Liver (tissue), 9 donors: ENCODE results near the gene SYNE4. TPM values are rescaled to one million over a fixed set of nuclear protein-coding genes. Genes with fewer than 3 reads are reported as not detected.
A peak's percentile ranks its signal among the peaks of the same experiment; 100 is the strongest.

ENCODE experiments used
- DNase-seq: peaks from one replicate; pipeline ENCODE4 v3.0.0-alpha.2; 2017; ENCODE audit warnings: low spot score
- H3K27ac ChIP-seq, 2 donors: one replicate each; pipeline ENCODE4 v1.7.0; 2013; ENCODE audit warnings: inconsistent platforms in 2 of 2, low read length in 2 of 2, control low read depth in 1 of 2, low read depth in 1 of 2, mild to moderate bottlenecking in 1 of 2
- H3K27me3 ChIP-seq, 4 donors: one replicate each; pipeline versions ENCODE4 v1.6.1 to v1.7.0; 2013; ENCODE audit warnings: low read length in 3 of 4, inconsistent platforms in 1 of 4, mild to moderate bottlenecking in 1 of 4, moderate library complexity in 1 of 4; ENCODE audit not compliant: control insufficient read depth in 4 of 4, insufficient read depth in 4 of 4
- H3K36me3 ChIP-seq, 4 donors: one replicate each; pipeline versions ENCODE4 v1.6.1 to v1.7.0; 2013; ENCODE audit warnings: low read length in 3 of 4, mild to moderate bottlenecking in 3 of 4, low read depth in 1 of 4, moderate library complexity in 1 of 4; ENCODE audit not compliant: control insufficient read depth in 4 of 4, insufficient read depth in 3 of 4
- H3K4me1 ChIP-seq, 4 donors: one replicate each; pipeline versions ENCODE4 v1.6.1 to v1.7.0; 2013; ENCODE audit warnings: low read length in 3 of 4, mild to moderate bottlenecking in 3 of 4, moderate library complexity in 1 of 4; ENCODE audit not compliant: control insufficient read depth in 4 of 4, insufficient read depth in 4 of 4
- H3K4me3 ChIP-seq, 3 donors: one replicate each; pipeline versions ENCODE4 v1.6.1 to v1.7.0; 2013; ENCODE audit warnings: low read length in 3 of 3, control low read depth in 1 of 3, low read depth in 1 of 3, mild to moderate bottlenecking in 1 of 3
- H3K9ac ChIP-seq, 2 donors: one replicate each; pipeline ENCODE4 v1.7.0; 2013; ENCODE audit warnings: low read length in 2 of 2, mild to moderate bottlenecking in 2 of 2, moderate library complexity in 2 of 2, control low read depth in 1 of 2, low read depth in 1 of 2
- H3K9me3 ChIP-seq, 4 donors: one replicate each; pipeline versions ENCODE4 v1.6.1 to v1.7.0; 2013; ENCODE audit warnings: low read length in 3 of 4; ENCODE audit not compliant: control insufficient read depth in 4 of 4
- ATF3 ChIP-seq: IDR thresholded peaks from 2 replicates; pipeline ENCODE4 v1.6.1; 2016; ENCODE audit warnings: antibody characterized with exemption
- EGR1 ChIP-seq, 2 donors: IDR thresholded peaks; 2 replicates each; pipeline ENCODE4 v1.6.1; 2016 to 2018; ENCODE audit warnings: antibody characterized with exemption in 2 of 2, low read depth in 2 of 2
- FOXA2 ChIP-seq: IDR thresholded peaks from 2 replicates; pipeline ENCODE4 v1.6.1; 2016; ENCODE audit warnings: antibody characterized with exemption
- JUND ChIP-seq, 2 donors: IDR thresholded peaks; 2 replicates each; pipeline ENCODE4 v1.6.1; 2016; ENCODE audit warnings: antibody characterized with exemption in 2 of 2
- MAX ChIP-seq: IDR thresholded peaks from 2 replicates; pipeline ENCODE4 v1.6.1; 2016; ENCODE audit warnings: antibody characterized with exemption
- NR2F2 ChIP-seq: IDR thresholded peaks from 2 replicates; pipeline ENCODE4 v1.6.1; 2016; ENCODE audit warnings: antibody characterized with exemption
- RAD21 ChIP-seq, 2 donors: IDR thresholded peaks; 2 replicates each; pipeline ENCODE4 v1.6.1; 2016; ENCODE audit warnings: antibody characterized with exemption in 2 of 2, mild to moderate bottlenecking in 2 of 2
- RXRA ChIP-seq, 2 donors: IDR thresholded peaks; 2 replicates each; pipeline ENCODE4 v1.6.1; 2017 to 2018; ENCODE audit warnings: antibody characterized with exemption in 2 of 2, mild to moderate bottlenecking in 1 of 2
- YY1 ChIP-seq: IDR thresholded peaks from 2 replicates; pipeline ENCODE4 v1.6.1; 2016; ENCODE audit warnings: antibody characterized with exemption, mild to moderate bottlenecking
- WGBS: extraction: QIAGEN DNeasy Blood & Tissue Kit; methylation state at CpG from one replicate; pipeline ENCODE4 v1.1.7; 2013; 5-methylcytosine and 5-hydroxymethylcytosine counted together
- polyA plus RNA-seq, 2 donors: library from polyadenylated mRNA; stranded (reverse) in 1 of 2; unstranded in 1 of 2; fragments of 200-250 nt in 1 of 2; fragments of >200 nt in 1 of 2; fragmentation: Nextera tagmentation in 1 of 2; extraction: Ambion mirVana in 1 of 2; gene quantifications; one replicate each; pipeline versions ENCODE4 v1.2.1 to v1.2.3, GENCODE V29; 2013 to 2015
- total RNA-seq, 2 donors: library from RNA; depleted of rRNA; stranded (reverse); fragments of >200 nt; gene quantifications; one replicate each; pipeline ENCODE4 v1.2.3, GENCODE V29; 2014
- TF ChIP-seq, protein P1 (sequence below): IDR thresholded peaks from 2 replicates; pipeline ENCODE4 v1.6.1; 2016; ENCODE audit warnings: antibody characterized with exemption
- TF ChIP-seq, protein P2 (sequence below): IDR thresholded peaks from 2 replicates; pipeline ENCODE4 v1.6.1; 2016; ENCODE audit warnings: antibody characterized with exemption, mild to moderate bottlenecking
- donor health status: healthy.
- donor health status: healthy.
- donor health status: healthy.
- donor health status: healthy.
- donor health status: healthy.

Gene SYNE4
- total and polyA plus RNA-seq, 4 donors: 1.8 to 5.7 (median 4.3) TPM

DNA sequence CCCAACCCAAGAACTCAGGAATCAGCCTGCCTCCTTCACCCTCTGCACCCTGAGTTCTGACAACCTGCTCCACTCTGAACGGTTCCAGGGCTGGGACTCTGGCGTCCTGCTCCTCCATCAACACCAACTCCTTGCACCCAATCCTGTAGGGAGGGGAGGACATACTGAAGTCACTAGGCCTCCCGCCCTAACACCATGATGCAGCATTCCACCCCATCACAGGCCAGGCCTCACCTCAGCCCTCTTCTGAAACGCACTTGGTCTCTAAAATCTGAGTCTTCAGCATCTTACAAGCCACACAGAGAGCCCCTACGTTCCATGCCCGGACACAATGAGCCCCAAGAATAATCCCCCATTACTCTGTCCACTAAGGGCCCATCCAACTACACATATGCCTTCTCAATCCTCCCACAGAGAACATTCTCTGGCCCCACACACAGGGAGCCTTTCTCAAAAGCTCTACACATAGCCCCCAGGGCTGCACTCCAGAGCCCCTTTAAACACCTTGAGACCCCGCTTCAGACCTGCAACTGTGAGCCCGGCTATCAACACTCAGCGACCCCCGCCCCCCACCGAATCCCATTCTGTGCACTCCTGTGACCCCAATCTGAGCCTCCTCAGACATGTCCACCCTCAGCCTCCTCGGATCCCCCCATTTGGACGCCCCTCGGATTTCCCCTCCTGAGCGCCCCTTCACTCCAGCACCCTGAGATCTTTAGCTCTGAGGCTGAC, 4.8 kb upstream of the SYNE4 start:
- Histone ChIP-seq H3K9me3 (no peaks in the 10 kb centered on the region), H3K9ac (peak overlapping the region; percentile 66 to 80), H3K4me3 (peak overlapping the region; percentile 65 to 70 (median 69)), H3K4me1 (peaks cover 10 to 32% (median 22%) of the 10 kb centered on the region in 4 donors), H3K27me3 (no peaks in the 10 kb centered on the region), H3K36me3 (no peaks in the 10 kb centered on the region), H3K27ac (peak overlapping the region; percentile 51 to 59)
- DNase-seq: peak; percentile 38
- WGBS: 37% methylated on average over 15 of the region's 15 CpGs
- TF ChIP-seq, protein P1, sequence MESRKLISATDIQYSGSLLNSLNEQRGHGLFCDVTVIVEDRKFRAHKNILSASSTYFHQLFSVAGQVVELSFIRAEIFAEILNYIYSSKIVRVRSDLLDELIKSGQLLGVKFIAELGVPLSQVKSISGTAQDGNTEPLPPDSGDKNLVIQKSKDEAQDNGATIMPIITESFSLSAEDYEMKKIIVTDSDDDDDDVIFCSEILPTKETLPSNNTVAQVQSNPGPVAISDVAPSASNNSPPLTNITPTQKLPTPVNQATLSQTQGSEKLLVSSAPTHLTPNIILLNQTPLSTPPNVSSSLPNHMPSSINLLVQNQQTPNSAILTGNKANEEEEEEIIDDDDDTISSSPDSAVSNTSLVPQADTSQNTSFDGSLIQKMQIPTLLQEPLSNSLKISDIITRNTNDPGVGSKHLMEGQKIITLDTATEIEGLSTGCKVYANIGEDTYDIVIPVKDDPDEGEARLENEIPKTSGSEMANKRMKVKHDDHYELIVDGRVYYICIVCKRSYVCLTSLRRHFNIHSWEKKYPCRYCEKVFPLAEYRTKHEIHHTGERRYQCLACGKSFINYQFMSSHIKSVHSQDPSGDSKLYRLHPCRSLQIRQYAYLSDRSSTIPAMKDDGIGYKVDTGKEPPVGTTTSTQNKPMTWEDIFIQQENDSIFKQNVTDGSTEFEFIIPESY: no peak
- TF ChIP-seq EGR1 (IDR thresholded peaks at IDR 0.05; ENCODE audit: low read depth in 2 of 2) (no peak), RAD21 (IDR thresholded peaks at IDR 0.05) (no peak), YY1 (no peak), JUND (IDR thresholded peaks at IDR 0.05) (no peak), MAX (no peak), NR2F2 (no peak)

GRCh38 chr19:36010402-36010801, 1.8 kb upstream of the SYNE4 start:
- Histone ChIP-seq H3K27ac (no peak overlapping the region), H3K27me3 (no peaks in the 10 kb centered on the region), H3K36me3 (no peaks in the 10 kb centered on the region), H3K4me1 (peaks cover 11 to 47% (median 32%) of the 10 kb centered on the region in 4 donors), H3K9ac (no peak overlapping the region), H3K4me3 (no peak overlapping the region), H3K9me3 (no peaks in the 10 kb centered on the region)
- TF ChIP-seq JUND (IDR thresholded peaks at IDR 0.05): no peak
- no peak for TF ChIP-seq EGR1 (IDR thresholded peaks at IDR 0.05; ENCODE audit: low read depth in 2 of 2)
- no peak for TF ChIP-seq NR2F2
- TF ChIP-seq, protein P2, sequence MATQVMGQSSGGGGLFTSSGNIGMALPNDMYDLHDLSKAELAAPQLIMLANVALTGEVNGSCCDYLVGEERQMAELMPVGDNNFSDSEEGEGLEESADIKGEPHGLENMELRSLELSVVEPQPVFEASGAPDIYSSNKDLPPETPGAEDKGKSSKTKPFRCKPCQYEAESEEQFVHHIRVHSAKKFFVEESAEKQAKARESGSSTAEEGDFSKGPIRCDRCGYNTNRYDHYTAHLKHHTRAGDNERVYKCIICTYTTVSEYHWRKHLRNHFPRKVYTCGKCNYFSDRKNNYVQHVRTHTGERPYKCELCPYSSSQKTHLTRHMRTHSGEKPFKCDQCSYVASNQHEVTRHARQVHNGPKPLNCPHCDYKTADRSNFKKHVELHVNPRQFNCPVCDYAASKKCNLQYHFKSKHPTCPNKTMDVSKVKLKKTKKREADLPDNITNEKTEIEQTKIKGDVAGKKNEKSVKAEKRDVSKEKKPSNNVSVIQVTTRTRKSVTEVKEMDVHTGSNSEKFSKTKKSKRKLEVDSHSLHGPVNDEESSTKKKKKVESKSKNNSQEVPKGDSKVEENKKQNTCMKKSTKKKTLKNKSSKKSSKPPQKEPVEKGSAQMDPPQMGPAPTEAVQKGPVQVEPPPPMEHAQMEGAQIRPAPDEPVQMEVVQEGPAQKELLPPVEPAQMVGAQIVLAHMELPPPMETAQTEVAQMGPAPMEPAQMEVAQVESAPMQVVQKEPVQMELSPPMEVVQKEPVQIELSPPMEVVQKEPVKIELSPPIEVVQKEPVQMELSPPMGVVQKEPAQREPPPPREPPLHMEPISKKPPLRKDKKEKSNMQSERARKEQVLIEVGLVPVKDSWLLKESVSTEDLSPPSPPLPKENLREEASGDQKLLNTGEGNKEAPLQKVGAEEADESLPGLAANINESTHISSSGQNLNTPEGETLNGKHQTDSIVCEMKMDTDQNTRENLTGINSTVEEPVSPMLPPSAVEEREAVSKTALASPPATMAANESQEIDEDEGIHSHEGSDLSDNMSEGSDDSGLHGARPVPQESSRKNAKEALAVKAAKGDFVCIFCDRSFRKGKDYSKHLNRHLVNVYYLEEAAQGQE: no peak
- no peak for DNase-seq
- 95% methylated on average over 11 of the region's 11 CpGs for WGBS

DNA sequence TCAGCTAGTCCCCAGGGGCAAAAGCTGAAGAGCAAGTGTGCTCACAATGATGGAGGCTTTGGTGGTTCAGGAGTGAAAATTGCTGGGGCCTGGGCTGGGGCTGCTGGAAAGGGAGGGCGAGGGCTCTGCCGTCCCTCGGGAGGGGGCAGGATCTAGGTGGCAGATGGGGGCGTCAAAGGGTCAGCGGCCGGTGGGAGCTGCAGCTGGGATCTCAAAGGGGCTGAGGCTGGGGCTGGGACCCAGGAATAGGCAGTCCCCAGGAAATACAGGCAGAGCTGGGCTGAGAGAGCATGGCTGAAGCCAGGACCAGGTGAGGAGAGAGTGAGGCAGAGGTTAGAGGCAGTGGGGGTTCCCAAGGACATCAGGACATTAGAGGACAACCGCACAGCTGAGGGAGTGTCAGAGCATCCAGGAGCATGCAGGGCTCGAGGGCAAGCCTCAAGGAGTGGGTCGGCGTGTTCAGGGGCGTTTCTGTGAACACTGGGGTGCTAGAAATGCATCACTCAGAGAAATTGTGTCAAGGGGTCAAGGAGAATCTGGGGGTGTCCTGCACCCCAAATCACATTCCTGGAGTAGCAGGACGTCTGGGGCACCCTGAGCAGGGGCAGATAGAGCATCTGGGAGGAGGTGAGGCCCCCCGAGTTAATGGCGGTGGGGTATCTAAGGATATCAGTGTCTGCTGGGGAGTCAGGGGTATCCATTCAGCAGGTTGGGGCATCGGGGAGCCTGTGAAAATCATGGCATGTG, 1.2 kb upstream of the SYNE4 start:
- no peak overlapping the region for H3K9ac ChIP-seq

More for the DNA sequence above, 1.2 kb upstream of the SYNE4 start:
- Histone ChIP-seq H3K4me1 (peaks cover 11 to 45% (median 30%) of the 10 kb centered on the region in 4 donors), H3K9me3 (no peaks in the 10 kb centered on the region), H3K4me3 (peak overlapping the region in 2 of 3 donors; percentile 23 to 53), H3K27ac (peak overlapping the region in 1 of 2 donors; percentile 10), H3K36me3 (no peaks in the 10 kb centered on the region), H3K27me3 (no peaks in the 10 kb centered on the region)
- TF ChIP-seq ATF3: no peak
- TF ChIP-seq RXRA (IDR thresholded peaks at IDR 0.05): no peak
- no peak for TF ChIP-seq FOXA2
- no peak for TF ChIP-seq EGR1 (IDR thresholded peaks at IDR 0.05; ENCODE audit: low read depth in 2 of 2)
- DNase-seq: no peak
- 61% methylated on average over 15 of the region's 15 CpGs for WGBS
